ENCODE measurements around the gene MGAT4A.

DNA sequence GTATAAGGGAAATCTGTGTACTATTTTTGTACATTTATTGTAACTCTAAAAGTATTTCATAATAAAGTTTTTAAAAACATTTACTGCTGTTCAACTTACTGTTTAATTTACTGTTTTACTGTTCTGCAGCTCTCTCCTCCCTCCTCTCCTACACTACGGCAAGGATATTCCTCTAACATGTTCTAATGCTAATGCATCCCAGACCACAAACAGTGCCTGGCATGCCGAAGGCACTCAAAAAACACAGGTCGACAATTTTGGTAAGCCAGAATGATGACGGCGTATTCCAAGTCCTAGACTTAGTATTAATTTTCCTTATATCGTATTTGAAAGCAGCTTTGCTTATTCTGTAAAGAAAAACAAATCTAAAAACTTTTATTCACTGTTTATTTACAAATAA, 13.3 kb downstream of the MGAT4A start:
- TF ChIP-seq TEAD4 (IDR thresholded peaks at IDR 0.05; ENCODE audit: low read depth, low read length) (no peak), GTF2F1 (IDR thresholded peaks at IDR 0.05; ENCODE audit: borderline replicate concordance, low read depth, low read length) (no peak)

Data from H1 (cell line).